A549 (cell line): ENCODE results near the gene SGCE. TPM values are rescaled to one million over a fixed set of nuclear protein-coding genes. Genes with fewer than 3 reads are reported as not detected.

Experiments used
- ATAC-seq, 2 experiments: fragments of 200-7000 bp in 1 of 2; fragments of >200 bp in 1 of 2; cut with Nextera tagmentation in 1 of 2; cut with Tn5 transposase in 1 of 2; 3 replicates each; pipeline versions ENCODE4 v1.8.0 to v1.9.1; 2018 to 2020; ENCODE audit warnings: mild to moderate bottlenecking in 1 of 2, moderate library complexity in 1 of 2
- CTCF ChIA-PET: fragments of 300-600 bp; sonication (Branson Sonifier 250); formaldehyde crosslinking; extraction: SDS; loops from one replicate; lab custom pipeline; 2021; ENCODE audit warnings: antibody characterized with exemption, inconsistent platforms; lab: Yijun Ruan, JAX
- POLR2A ChIA-PET: fragments of 350-600 bp; formaldehyde crosslinking; extraction: SDS; loops from one replicate; lab custom pipeline; 2021; ENCODE audit warnings: antibody characterized with exemption, inconsistent platforms; lab: Yijun Ruan, JAX
- DNase-seq, 2 experiments: peaks; one replicate each; pipeline versions ENCODE4 v3.0.0 to v3.0.0-alpha.2; 2011 to 2016; ENCODE audit warnings: low read depth in 1 of 2, low spot score in 1 of 2
- FAIRE-seq: peaks from 2 replicates; lab custom pipeline; 2011; peaks lifted over from hg19 to GRCh38; lab: Jason Lieb, UNC
- H3K27ac ChIP-seq, 2 experiments: fragments of >200 bp; sonication (Bioruptor Twin); formaldehyde crosslinking; 3 replicates each; pipeline ENCODE4 v1.5.1; 2016 to 2017
- H3K4me1 ChIP-seq: fragments of >200 bp; sonication (Bioruptor Twin); formaldehyde crosslinking; 3 replicates; pipeline ENCODE4 v1.6.1; 2016
- H3K4me2 ChIP-seq: fragments of >200 bp; sonication (Bioruptor Twin); formaldehyde crosslinking; 3 replicates; pipeline ENCODE4 v1.6.1; 2016
- H3K4me3 ChIP-seq: fragments of >200 bp; sonication (Bioruptor Twin); formaldehyde crosslinking; 3 replicates; pipeline ENCODE4 v1.5.1; 2016
- H3K9me3 ChIP-seq: fragments of >200 bp; sonication (Bioruptor Twin); formaldehyde crosslinking; 3 replicates; pipeline ENCODE4 v1.6.1; 2016
- CBX8 ChIP-seq: fragments of 200-600 bp; sonication (generic); IDR thresholded peaks from 2 replicates; pipeline ENCODE4 v1.6.1; 2016
- CHD2 ChIP-seq: fragments of 150-350 bp; IDR thresholded peaks from 2 replicates; pipeline ENCODE4 v1.6.1; 2014; ENCODE audit warnings: low read length; ENCODE audit not compliant: partially characterized antibody
- EHF ChIP-seq: fragments of 250-450 bp; sonication (Bioruptor Pico); IDR thresholded peaks from 2 replicates; pipeline ENCODE4 v1.5.0; 2020; ENCODE audit warnings: mild to moderate bottlenecking
- EHMT2 ChIP-seq: fragments of 200-600 bp; sonication (generic); IDR thresholded peaks from 2 replicates; pipeline ENCODE4 v1.6.1; 2016; ENCODE audit warnings: antibody characterized with exemption, low read depth, mild to moderate bottlenecking, moderate library complexity
- EP300 ChIP-seq, 2 experiments: fragments of >200 bp; sonication (Bioruptor Twin); formaldehyde crosslinking; IDR thresholded peaks; 2 replicates in 1 of 2; 3 replicates in 1 of 2; pipeline ENCODE4 v1.6.1; 2016 to 2017
- ESRRA ChIP-seq: fragments of 150-350 bp; IDR thresholded peaks from 2 replicates; pipeline ENCODE4 v1.6.1; 2014; ENCODE audit warnings: mild to moderate bottlenecking, low read length, borderline replicate concordance
- HEYL ChIP-seq: fragments of 250-450 bp; sonication (Bioruptor Pico); IDR thresholded peaks from 2 replicates; pipeline ENCODE4 v1.8.0; 2021; ENCODE audit warnings: mild to moderate bottlenecking, moderate library complexity
- HOXB13 ChIP-seq: fragments of 250-450 bp; sonication (Bioruptor Pico); IDR thresholded peaks from 2 replicates; pipeline ENCODE4 v1.5.0; 2020; ENCODE audit warnings: low read depth, mild to moderate bottlenecking, moderate library complexity
- JUN ChIP-seq, 2 experiments: fragments of >200 bp; sonication (Bioruptor Twin); formaldehyde crosslinking; IDR thresholded peaks; 2 replicates in 1 of 2; 3 replicates in 1 of 2; pipeline ENCODE4 v1.6.1; 2016 to 2017
- MAZ ChIP-seq: fragments of 150-350 bp; IDR thresholded peaks from 2 replicates; pipeline ENCODE4 v1.6.1; 2014; ENCODE audit warnings: antibody characterized with exemption, low read depth, low read length, borderline replicate concordance
- MYC ChIP-seq: IDR thresholded peaks from 2 replicates; pipeline ENCODE4 v1.6.1; 2012; ENCODE audit warnings: mild to moderate bottlenecking, inconsistent platforms, low read length, improper control_type of control experiment, borderline replicate concordance
- NFE2L2 ChIP-seq: fragments of 150-350 bp; conservative IDR thresholded peaks from 2 replicates; pipeline ENCODE4 v1.6.1; 2014; ENCODE audit warnings: low read length
- POLR2A ChIP-seq: IDR thresholded peaks from 2 replicates; pipeline ENCODE4 v1.6.1; 2012; ENCODE audit warnings: mild to moderate bottlenecking, low read length
- RAD21 ChIP-seq, 2 experiments: fragments of >200 bp in 1 of 2; sonication (Bioruptor Twin) in 1 of 2; formaldehyde crosslinking in 1 of 2; IDR thresholded peaks in 1 of 2; conservative IDR thresholded peaks in 1 of 2; 2 replicates in 1 of 2; 3 replicates in 1 of 2; pipeline ENCODE4 v1.6.1; 2012 to 2018; ENCODE audit warnings: inconsistent platforms in 1 of 2
- SREBF2 ChIP-seq: fragments of 450-650 bp; IDR thresholded peaks from 2 replicates; pipeline ENCODE4 v1.6.1; 2014; ENCODE audit warnings: mild to moderate bottlenecking, moderate library complexity
- TP53 ChIP-seq: fragments of 250-450 bp; sonication (Bioruptor Pico); IDR thresholded peaks from 2 replicates; pipeline ENCODE4 v1.5.0; 2021; ENCODE audit warnings: mild to moderate bottlenecking, moderate library complexity
- ZFP36 ChIP-seq: fragments of 450-650 bp; IDR thresholded peaks from 2 replicates; pipeline ENCODE4 v1.6.1; 2014; ENCODE audit warnings: borderline replicate concordance; ENCODE audit not compliant: partially characterized antibody
- WGBS: methylation state at CpG from one replicate; pipeline ENCODE4 v1.1.6; 2017; ENCODE audit errors: missing lambda C conversion rate; 5-methylcytosine and 5-hydroxymethylcytosine counted together
- polyA plus RNA-seq, 4 experiments: library from polyadenylated mRNA; depleted of rRNA in 3 of 4; stranded (reverse); fragments of >200 nt; fragmentation: RNase III in 1 of 4; extraction: RNeasy Plus Mini Kit Qiagen cat#74134 plus additional on column Dnase treatment in 1 of 4; gene quantifications; 2 replicates in 3 of 4; 3 replicates in 1 of 4; pipeline ENCODE4 v1.2.3, GENCODE V29; 2011 to 2017
- TF ChIP-seq, protein P1 (sequence below): IDR thresholded peaks from 2 replicates; pipeline ENCODE4 v1.6.1; 2012
- TF ChIP-seq, protein P2 (sequence below): fragments of 200-600 bp; sonication (generic); IDR thresholded peaks from 2 replicates; pipeline ENCODE4 v1.6.1; 2016; ENCODE audit warnings: antibody characterized with exemption, mild to moderate bottlenecking, moderate library complexity
- TF ChIP-seq, protein P3 (sequence below): fragments of 450-650 bp; IDR thresholded peaks from 2 replicates; pipeline ENCODE4 v1.6.1; 2014; ENCODE audit warnings: antibody characterized with exemption

SGCE gene
- polyA plus RNA-seq, 2 of the 4 experiments (the other 2 are of a cell fraction), result 60.1 to 97.2 TPM

DNA sequence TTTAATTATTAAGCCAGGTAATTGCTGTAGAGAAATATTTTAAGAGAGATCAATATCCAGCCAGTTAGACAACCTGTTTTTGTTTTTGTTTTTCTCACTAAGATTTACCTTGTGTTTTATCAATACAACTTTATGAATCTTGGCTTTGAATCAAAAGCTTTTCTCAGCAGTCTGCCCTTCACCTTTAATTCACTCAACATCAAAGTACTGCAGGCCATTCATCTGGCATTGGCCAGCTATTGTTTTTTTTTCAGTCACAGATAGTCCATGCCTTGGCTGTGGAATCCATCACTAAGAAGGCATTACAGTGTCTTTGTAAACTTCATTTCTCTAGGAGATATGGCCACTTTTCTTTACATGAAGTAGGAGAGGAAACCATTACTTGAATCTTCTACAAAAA is 20.2 kb downstream of the SGCE start:
- TF ChIP-seq EHF (CRISPR knock-in tag) (no peak), JUN (IDR thresholded peaks at IDR 0.05) (no peak)
- Histone ChIP-seq H3K4me1 (peaks cover 15% of the 10 kb centered on the region), H3K27ac (no peak overlapping the region), H3K4me3 (no peak overlapping the region), H3K4me2 (no peak overlapping the region), H3K9me3 (no peaks in the 10 kb centered on the region)
- FAIRE-seq (no peak), DNase-seq (no peak), ATAC-seq (no peak)
- ChIA-PET POLR2A (no interaction called here), CTCF (interaction anchor here (0.6 kb wide), 1 partner anchor 210 kb away, joined by 3 read pairs; no protein-coding TSS in a partner anchor)

DNA sequence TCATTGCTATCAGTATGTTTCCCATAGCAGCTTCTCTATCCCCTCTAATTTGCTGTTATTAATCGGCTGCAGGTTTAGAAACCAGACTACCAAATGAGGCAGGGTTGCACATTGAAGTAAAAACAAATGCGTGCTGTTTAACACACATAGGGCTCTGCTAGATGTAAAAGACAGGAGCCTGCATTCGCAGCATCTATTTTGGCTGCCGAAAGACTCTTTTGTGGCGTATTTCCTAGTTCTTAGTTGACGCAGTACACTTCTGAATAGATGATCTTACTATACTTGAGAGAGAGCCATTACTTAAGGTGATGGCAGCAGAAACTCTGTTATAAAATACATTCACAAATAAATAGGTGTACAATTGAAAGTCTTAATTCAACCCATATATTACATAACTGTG is 21.4 kb downstream of the SGCE start:
- TF ChIP-seq SREBF2, result no peak
- Histone ChIP-seq H3K27ac (no peak overlapping the region), H3K4me3 (no peak overlapping the region), H3K9me3 (no peaks in the 10 kb centered on the region), H3K4me2 (no peak overlapping the region), H3K4me1 (peaks cover 15% of the 10 kb centered on the region)
- POLR2A ChIA-PET, result no interaction called here
- no peak for FAIRE-seq
- no peak for DNase-seq
- WGBS, result 91% methylated on average over 6 of the region's 6 CpGs
- CTCF ChIA-PET, result interaction anchor here (1.0 kb wide), 1 partner anchor 346 kb away, joined by 4 read pairs; no protein-coding TSS in a partner anchor
- no peak for ATAC-seq

DNA sequence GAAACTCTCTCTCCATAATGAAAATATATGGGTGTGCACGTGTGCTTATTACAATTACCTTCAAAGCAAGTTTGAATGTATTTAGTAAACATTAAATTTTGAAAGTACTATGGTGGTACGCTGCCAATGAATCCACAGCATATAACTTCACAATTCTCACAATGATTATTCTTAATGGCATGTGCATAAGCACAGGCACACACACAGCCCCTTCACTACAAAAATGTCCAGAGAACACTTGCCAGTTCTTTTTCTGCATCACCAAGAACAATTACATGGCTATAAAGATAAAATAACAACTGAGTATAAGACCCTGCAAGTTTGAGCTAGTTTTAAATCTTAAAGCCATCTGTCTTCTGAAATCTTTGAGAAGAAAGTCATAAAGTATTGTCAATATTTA is 22.2 kb downstream of the SGCE start:
- Histone ChIP-seq H3K4me2 (no peak overlapping the region), H3K4me1 (peaks cover 15% of the 10 kb centered on the region)
- TF ChIP-seq EHMT2 (no peak), TP53 (CRISPR knock-in tag) (no peak), HOXB13 (CRISPR knock-in tag) (no peak), MAZ (no peak), RAD21 (conservative IDR thresholded peaks at IDR 0.05 in 1 of 2, IDR thresholded peaks at IDR 0.05 in 1 of 2) (no peak)
- TF ChIP-seq, protein P1, sequence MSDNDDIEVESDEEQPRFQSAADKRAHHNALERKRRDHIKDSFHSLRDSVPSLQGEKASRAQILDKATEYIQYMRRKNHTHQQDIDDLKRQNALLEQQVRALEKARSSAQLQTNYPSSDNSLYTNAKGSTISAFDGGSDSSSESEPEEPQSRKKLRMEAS, result no peak
- TF ChIP-seq, protein P2, sequence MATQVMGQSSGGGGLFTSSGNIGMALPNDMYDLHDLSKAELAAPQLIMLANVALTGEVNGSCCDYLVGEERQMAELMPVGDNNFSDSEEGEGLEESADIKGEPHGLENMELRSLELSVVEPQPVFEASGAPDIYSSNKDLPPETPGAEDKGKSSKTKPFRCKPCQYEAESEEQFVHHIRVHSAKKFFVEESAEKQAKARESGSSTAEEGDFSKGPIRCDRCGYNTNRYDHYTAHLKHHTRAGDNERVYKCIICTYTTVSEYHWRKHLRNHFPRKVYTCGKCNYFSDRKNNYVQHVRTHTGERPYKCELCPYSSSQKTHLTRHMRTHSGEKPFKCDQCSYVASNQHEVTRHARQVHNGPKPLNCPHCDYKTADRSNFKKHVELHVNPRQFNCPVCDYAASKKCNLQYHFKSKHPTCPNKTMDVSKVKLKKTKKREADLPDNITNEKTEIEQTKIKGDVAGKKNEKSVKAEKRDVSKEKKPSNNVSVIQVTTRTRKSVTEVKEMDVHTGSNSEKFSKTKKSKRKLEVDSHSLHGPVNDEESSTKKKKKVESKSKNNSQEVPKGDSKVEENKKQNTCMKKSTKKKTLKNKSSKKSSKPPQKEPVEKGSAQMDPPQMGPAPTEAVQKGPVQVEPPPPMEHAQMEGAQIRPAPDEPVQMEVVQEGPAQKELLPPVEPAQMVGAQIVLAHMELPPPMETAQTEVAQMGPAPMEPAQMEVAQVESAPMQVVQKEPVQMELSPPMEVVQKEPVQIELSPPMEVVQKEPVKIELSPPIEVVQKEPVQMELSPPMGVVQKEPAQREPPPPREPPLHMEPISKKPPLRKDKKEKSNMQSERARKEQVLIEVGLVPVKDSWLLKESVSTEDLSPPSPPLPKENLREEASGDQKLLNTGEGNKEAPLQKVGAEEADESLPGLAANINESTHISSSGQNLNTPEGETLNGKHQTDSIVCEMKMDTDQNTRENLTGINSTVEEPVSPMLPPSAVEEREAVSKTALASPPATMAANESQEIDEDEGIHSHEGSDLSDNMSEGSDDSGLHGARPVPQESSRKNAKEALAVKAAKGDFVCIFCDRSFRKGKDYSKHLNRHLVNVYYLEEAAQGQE, result no peak
- TF ChIP-seq, all 56 proteins: peak for 0
- WGBS, result 89% methylated on average over 2 of the region's 2 CpGs
- no peak overlapping the region for H3K4me3 ChIP-seq
- no peak overlapping the region for H3K27ac ChIP-seq
- ChIA-PET CTCF (interaction anchor here (1.0 to 1.4 kb wide), 3 partner anchors 8 to 345 kb away, joined by 4 to 5 read pairs (median 4); no protein-coding TSS in a partner anchor), POLR2A (no interaction called here)
- ATAC-seq, result no peak
- no peaks in the 10 kb centered on the region for H3K9me3 ChIP-seq
- DNase-seq, result no peak
- FAIRE-seq, result no peak

DNA sequence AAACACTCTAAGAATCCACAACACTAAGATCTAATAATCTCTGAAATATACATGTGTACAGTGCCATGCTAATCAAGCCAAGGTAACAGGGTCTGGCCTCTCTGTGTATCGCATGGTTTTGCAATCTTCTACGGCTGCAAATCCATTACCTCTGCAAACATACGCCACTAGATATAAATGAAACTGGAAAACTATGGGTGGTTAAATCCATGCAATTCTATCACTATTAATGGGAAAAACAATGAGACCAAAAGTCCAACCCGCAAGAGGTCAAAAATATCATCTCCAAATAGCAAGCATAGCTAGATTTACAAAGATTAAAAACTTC is 23.0 kb downstream of the SGCE start:
- Histone ChIP-seq H3K4me1 (peaks cover 15% of the 10 kb centered on the region), H3K27ac (0 out of 6 replicates have a peak overlapping the region, but pooled peaks of 1 of the 2 experiments have one; percentile 14), H3K9me3 (no peaks in the 10 kb centered on the region), H3K4me3 (no peak overlapping the region), H3K4me2 (0 out of 3 replicates have a peak overlapping the region, but pooled peaks have one; percentile 33)
- FAIRE-seq (no peak), DNase-seq (no peak), ATAC-seq (no peak)
- CTCF ChIA-PET, result interaction anchor here (1.0 to 1.4 kb wide), 3 partner anchors 9 to 23 kb away, joined by 3 to 5 read pairs (median 4); partner anchors contain the start of gene SGCE
- TF ChIP-seq ZFP36, result no peak
- TF ChIP-seq EP300 (IDR thresholded peaks at IDR 0.05), result no peak
- no peak for TF ChIP-seq POLR2A
- TF ChIP-seq CBX8, result no peak
- no peak for TF ChIP-seq HEYL (CRISPR knock-in tag)
- TF ChIP-seq, protein P3, sequence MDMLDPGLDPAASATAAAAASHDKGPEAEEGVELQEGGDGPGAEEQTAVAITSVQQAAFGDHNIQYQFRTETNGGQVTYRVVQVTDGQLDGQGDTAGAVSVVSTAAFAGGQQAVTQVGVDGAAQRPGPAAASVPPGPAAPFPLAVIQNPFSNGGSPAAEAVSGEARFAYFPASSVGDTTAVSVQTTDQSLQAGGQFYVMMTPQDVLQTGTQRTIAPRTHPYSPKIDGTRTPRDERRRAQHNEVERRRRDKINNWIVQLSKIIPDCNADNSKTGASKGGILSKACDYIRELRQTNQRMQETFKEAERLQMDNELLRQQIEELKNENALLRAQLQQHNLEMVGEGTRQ, result no peak
- no peak for TF ChIP-seq HOXB13 (CRISPR knock-in tag)
- no peak for TF ChIP-seq CHD2
- no peak for TF ChIP-seq NFE2L2
- TF ChIP-seq ESRRA, result no peak
- TF ChIP-seq MYC, result no peak
- POLR2A ChIA-PET, result no interaction called here
- 90% methylated on average over 4 of the region's 4 CpGs for WGBS
